T-helper 1 cell treated with Interleukin-12 subunit alpha and Interleukin-12 subunit beta and Interleukin-4 antibody, amounts not matched to agents 30 ng/mL and 1 ng/mL, for 36 hours (primary cell): ENCODE data around the gene PDIK1L. TPM values are rescaled to one million over a fixed set of nuclear protein-coding genes. Genes with fewer than 3 reads are reported as not detected.
"Not testable (repeated sequence)": the region's sequence is repeated elsewhere in the genome, so short reads cannot be mapped to it uniquely, and the experiment has no call there.

ENCODE experiments used
- intact Hi-C: fragments of 100-400 bp; cut with micrococcal nuclease; formaldehyde crosslinking; loops from one replicate; pipeline ENCODE4 v1.15.1; 2024
- total RNA-seq: library from RNA; stranded (reverse); gene quantifications from 2 replicates; pipeline ENCODE4 v1.2.3, GENCODE V29; 2022

PDIK1L gene
- total RNA-seq, 1 donor from 2014 or later = 17.4 TPM

GRCh38 chr1:26089125-26089524 lies 22.5 kb upstream of the PDIK1L start:
- intact Hi-C loops = no loop called here

- intact Hi-C loops = no loop called here
Observed at GRCh38 chr1:26090893-26091292, 20.7 kb upstream of the PDIK1L start.

GRCh38 chr1:26092422-26092821 lies 19.2 kb upstream of the PDIK1L start:
- intact Hi-C loops = no loop called here

- intact Hi-C loops = not testable (repeated sequence)
Observed at GRCh38 chr1:26093569-26093968, 18.1 kb upstream of the PDIK1L start.

DNA sequence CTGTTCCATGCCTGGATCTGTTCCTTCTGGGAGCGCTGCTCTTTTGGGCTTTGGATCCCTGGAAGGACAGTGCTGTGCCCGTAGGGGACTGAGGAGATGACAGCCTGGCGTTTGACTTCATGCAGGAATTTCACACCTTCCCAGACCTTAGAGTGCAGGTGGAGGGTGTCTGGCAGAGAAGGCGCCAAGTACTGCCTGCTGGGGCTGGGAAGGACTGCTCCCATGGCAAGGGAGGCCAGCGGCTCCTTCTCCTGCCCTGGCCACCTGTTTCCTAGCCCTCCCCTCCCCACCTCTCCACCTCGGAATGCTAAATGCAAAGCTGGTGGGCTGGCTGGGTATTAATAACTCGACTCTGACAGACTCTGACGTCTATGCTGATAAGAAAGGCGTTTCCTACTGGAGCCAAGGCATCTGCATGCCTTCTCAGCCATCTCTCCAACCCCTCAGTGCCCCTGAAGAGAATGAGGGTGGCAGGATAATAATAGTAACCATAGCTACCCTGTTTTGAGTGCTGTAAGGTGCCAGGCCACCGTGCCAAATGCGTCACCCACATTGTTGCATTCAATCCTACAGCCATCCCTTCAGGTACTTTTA lies 17.5 kb upstream of the PDIK1L start:
- intact Hi-C loops = no loop called here

DNA sequence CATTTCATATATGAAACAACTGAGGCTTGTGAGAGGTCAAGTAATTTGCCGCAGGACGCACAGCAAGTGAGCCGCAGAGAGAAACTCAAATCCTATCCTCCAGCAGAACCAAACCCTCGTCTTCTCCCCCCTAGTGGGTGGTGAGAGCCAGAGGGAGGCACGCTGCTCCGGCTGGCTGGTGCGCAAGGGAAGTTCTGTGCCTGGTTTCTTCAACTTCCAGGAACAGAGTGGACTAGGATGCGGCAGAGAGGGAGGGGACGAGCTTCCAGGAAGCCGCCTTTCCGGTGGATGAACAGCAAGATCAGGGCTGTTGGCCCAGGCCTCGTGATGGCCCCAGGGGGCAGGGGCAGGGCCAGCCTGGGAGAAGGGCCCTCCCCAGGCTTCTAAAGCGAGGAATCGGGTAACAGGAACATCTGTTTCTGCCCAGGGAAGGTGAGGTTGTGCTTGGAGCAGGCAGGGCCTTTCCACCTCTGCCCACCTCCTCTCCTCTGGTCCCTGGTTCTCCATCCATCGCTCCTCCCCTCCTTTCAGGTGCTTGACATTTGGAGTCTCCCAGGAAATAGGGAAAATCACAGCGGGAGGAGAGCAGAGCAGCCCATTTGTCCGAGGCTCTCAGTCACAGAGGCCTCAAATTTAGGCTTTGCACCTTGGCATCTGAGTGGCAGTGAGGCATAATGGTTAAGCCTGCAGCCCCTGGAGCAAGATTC lies 16.8 kb upstream of the PDIK1L start:
- intact Hi-C loops = no loop called here

DNA sequence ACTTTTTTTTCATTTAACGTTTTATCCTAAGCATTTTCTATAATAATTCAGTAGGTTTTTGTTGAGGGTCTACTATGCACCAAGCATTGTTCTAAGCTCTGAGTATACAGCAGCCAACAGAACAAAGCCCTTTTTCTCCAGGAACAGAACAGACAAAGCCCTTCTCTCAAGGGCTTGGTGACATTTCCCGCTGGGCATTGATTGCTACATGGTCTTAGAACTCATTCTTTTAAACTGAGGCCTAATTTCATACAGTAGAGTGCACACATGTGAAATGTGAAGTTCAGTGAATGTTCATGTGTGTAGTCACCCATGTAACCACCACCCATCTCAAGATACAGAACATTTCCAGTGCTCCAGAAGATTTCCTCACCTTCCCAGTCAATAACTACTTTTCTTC lies 15.2 kb upstream of the PDIK1L start:
- intact Hi-C loops = no loop called here

DNA sequence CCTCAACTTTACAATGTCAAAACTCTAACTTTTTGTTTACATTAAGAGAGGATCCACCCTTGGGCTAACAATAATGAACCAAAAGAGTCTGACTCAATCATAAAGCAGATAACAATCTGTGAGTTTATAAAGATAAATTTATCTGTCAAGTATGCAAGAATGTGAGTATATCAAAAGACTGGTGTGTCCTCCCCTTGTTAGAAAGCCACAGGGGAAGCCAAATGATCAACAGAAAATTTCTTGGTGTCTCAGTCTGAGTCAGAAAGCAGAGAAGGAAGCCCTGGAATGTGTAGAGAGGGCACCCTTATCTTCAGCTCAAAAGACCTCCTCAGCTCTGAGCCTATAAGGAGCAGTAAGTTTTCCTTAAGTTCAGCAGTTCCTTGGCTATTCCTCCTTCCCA lies 13.9 kb upstream of the PDIK1L start:
- intact Hi-C loops = no loop called here

DNA sequence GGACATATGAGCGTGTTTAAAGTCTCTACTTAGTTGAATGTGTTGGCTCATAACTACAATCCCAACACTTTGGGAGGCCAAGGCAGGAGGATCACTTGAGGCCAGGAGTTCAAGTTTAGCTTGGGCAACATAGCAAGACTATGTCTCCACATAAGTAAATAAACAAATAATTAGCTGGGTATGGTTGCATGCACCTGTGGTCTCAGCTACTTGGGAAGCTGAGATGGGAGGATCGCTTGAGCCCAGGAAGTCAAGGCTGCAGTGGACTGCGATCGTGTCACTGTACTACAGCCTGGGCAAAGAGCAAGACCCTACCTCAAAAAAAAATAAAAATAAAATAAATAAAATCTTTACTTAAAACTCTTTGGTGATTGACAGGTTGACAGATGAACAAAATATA lies 13.0 kb upstream of the PDIK1L start:
- intact Hi-C loops = no loop called here

GRCh38 chr1:26099780-26100179 lies 11.8 kb upstream of the PDIK1L start:
- intact Hi-C loops = no loop called here

- intact Hi-C loops = not testable (repeated sequence)
Observed at GRCh38 chr1:26100204-26100603, 11.4 kb upstream of the PDIK1L start.

GRCh38 chr1:26102119-26102518 lies 9.5 kb upstream of the PDIK1L start:
- intact Hi-C loops = no loop called here

GRCh38 chr1:26102526-26102925 lies 9.1 kb upstream of the PDIK1L start:
- intact Hi-C loops = no loop called here

DNA sequence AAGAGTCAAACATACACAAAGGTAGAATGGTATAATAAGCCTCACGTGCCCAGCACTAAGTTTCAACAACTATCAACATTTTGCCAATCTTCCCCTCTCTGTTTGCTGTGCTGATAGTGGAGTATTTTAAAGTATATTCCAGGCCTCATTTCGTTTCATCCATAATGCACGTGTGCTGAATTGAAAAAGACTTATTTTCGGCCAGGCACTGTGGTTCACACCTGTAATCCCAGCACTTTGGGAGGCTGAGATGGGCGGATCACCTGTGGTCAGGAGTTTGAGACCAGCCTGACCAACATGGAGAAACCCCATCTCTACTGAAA lies 6.4 kb upstream of the PDIK1L start:
- intact Hi-C loops = loop anchor here (1.0 to 2.0 kb wide), 8 partner anchors 21 to 312 kb away; partner anchors contain the start of gene CEP85

DNA sequence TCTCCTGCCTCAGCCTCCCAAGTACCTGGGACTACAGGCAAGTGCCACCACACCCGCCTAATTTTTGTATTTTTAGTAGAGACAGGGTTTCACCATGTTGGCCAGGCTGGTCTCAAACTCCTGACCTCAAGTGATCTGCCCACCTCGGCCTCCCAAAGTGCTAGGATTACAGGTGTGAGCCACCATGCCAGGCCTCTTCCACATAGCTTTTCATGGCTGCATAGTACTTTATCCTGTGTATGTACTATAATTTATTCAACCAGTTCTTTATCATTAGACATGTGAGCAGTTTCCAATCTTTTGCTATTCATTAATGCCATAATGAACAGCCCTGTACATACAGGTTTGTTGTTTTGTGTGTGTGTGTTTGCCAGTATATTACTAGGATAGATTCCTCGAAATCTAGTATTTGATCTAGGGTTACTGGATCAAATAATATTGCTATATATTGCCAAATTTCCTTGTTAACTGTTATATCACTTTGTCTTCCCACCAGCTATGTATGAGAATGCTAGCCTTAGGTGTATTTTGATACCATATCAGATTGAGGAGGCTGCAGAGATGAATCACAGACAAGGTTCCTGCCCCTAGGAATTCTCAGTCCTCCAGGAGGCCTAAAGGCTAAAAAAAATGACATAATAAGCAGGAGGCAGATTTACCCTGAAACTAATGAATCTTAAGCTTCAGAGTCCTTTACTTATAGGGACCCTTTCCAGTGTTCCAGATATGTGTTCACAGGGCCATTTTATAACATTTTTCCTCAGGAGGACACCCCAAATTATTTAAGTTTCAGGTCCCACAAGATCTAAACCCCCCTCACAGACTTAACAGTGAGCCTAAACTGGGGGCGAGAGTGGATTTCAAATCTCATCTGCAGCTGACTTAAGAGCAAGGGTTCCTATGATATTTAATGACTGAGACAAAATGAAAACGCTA lies 2.1 kb upstream of the PDIK1L start:
- intact Hi-C loops = loop anchor here (1.0 to 5.0 kb wide), 5 partner anchors 73 to 772 kb away; partner anchors contain the start of genes HMGN2, STMN1 and TMEM50A

- intact Hi-C loops = loop anchor here (1.0 to 5.0 kb wide), 9 partner anchors 15 to 774 kb away; partner anchors contain the start of genes CEP85, HMGN2, STMN1 and TMEM50A
Observed at GRCh38 chr1:26110731-26111529, 694 bp upstream of the PDIK1L start.

GRCh38 chr1:26112407-26112775 lies 767 bp downstream of the PDIK1L start:
- intact Hi-C loops = loop anchor here (5.0 kb wide), 2 partner anchors 205 to 775 kb away; partner anchors contain the start of genes STMN1 and TMEM50A

DNA sequence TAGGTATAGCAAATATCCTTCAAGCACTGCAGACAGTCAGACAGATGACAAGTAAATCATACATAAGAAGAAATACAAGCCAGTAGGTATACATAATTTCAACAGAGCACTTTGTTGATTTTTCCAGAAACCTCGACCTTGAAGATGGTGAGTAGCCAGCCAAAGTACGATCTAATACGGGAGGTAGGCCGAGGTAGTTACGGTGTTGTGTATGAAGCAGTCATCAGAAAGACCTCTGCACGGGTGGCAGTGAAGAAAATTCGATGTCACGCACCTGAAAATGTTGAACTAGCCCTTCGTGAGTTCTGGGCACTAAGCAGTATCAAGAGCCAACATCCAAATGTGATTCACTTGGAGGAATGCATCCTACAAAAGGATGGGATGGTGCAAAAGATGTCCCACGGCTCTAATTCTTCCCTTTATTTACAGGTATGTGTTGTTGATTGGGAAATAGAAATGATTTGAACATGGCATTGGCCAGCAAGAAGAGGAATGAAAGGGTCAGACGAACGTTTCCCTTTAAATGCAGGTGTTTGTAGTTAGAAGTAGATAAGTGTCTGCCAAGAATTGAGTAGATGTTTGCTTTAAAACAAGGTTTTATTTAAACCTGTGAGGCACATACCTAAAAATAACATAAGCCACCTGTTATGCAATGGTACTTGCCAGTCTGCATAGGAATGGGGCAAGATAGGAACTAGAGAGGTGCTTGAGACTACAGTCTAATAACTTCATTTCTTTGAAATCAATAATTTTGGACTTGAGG lies 2.7 kb downstream of the PDIK1L start:
- intact Hi-C loops = loop anchor here (5.0 kb wide), 2 partner anchors 207 to 777 kb away; partner anchors contain the start of genes STMN1 and TMEM50A

DNA sequence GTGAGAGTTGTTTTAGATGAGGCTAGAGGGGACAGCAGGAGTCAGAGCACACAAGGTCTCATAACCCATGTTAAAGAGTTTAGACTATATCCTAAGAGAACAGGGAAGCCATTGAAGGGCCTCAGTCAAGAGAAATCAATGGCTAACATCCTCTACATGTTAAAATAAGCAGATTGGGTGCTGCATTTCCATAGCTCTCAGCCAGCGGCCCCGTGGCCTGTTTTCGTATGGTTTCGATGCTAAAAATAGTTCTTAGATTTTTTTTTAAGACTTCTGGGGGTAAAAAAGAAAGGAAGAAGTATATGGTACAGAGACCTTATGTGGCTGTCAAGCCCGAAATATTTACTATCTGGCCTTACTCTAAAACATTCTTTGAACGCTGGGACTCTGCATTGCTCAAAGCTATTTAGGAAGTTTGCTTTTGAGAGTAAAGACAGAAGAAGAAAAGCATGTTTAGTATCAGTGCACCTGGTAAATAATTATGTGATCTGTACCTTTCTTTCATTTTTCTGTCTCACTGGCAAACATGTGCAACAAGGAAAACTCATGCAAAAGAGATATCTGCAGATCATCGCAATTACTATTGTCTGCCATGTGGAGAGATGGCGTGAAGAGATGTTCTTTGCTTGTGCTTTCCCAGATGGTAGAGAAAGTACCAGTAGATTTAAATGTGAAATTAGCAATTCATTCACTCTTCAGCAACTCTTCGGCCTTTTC lies 8.4 kb downstream of the PDIK1L start:
- intact Hi-C loops = no loop called here
